ENCODE measurements around the gene MYOM3. TPM values are rescaled to one million over a fixed set of nuclear protein-coding genes. Genes with fewer than 3 reads are reported as not detected.

The MYOM3 gene
- total and polyA plus RNA-seq, 2 of the 13 experiments (the other 11 are each of a cell fraction or from before 2014, with no cell fraction given) = 5.8 to 15.3 TPM

- CTCF ChIA-PET (ENCODE audit: low intra/inter-chr PET ratio, low total read pairs) = no interaction called here
These were observed 91.5 kb downstream of the MYOM3 start for GRCh38 chr1:24020470-24020869.

DNA sequence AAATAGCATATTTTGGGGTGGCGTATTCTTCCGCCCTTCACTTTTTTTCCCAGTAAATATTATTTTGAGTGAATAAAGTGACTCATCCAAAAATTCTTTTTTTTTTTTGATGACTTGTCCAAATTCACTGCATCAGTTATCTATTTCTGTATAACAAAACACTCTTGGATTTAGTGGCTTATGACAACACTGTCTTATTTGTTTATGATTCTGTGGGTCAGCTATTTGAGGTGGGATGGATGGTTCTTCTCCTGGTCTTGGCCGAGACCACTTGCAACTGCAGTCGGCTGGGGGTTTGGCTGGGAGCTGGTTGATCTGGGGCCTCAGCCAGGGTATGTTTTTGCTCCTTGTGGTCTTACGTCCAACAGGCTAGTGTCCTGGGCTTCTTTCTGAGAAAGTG lies 91.9 kb downstream of the MYOM3 start:
- POLR2A ChIA-PET = interaction anchor here (1.5 to 4.1 kb wide), 7 partner anchors 9 to 220 kb away, joined by 5 to 63 read pairs (median 32); partner anchors contain the start of genes GALE, PNRC2 and SRSF10

More at GRCh38 chr1:24020470-24020869, 91.5 kb downstream of the MYOM3 start:
- 88% methylated on average over 3 of the region's 3 CpGs for WGBS (ENCODE audit: low lambda C conversion rate)
- H3K9ac ChIP-seq (ENCODE audit: insufficient read depth, low read depth, low read length) = peak overlapping the region; percentile 92
- H3K4me1 ChIP-seq (ENCODE audit: insufficient read depth, low read length) = peaks cover 98% of the 10 kb centered on the region
- FAIRE-seq = no peak
- peak overlapping the region; percentile 93 for H3K4me2 ChIP-seq (ENCODE audit: low read depth, low read length)
- in situ Hi-C loops (cut with HindIII; ENCODE audit: extremely low pct_ligation_motif_present, low pct_unique_long_range_greater_than_20kb) = loop anchor here (5.0 kb wide), 1 partner anchor 43 kb away; no protein-coding TSS in a partner anchor
- no peak for ATAC-seq
- no peaks in the 10 kb centered on the region for H3K9me3 ChIP-seq (ENCODE audit: low read length)
- H3K36me3 ChIP-seq (replicated peaks in 1 of 2; ENCODE audit: control insufficient read depth in 1 of 2, insufficient read depth in 2 of 2, low read length in 2 of 2) = 0 out of 5 replicates have a peak, but pooled peaks cover 0 to 3% of the 10 kb centered on the region in 2 experiments
- H4K20me1 ChIP-seq (ENCODE audit: insufficient read depth, low read length) = no peaks in the 10 kb centered on the region
- TF ChIP-seq ZNF33B (CRISPR knock-in tag; IDR thresholded peaks at IDR 0.05) (no peak), ZFY (CRISPR knock-in tag; IDR thresholded peaks at IDR 0.05) (peak; percentile 26; the same call in 1 of the 2 replicates), BRD4 (CRISPR knock-in tag; IDR thresholded peaks at IDR 0.05) (0 out of 2 replicates have a peak, but pooled peaks have one; percentile 39), ZNF775 (CRISPR knock-in tag; IDR thresholded peaks at IDR 0.05; ENCODE audit: borderline replicate concordance) (no peak), EED (CRISPR knock-in tag; IDR thresholded peaks at IDR 0.05) (no peak), ZNF263 (CRISPR knock-in tag; IDR thresholded peaks at IDR 0.05) (peak; percentile 59), IRF2 (CRISPR knock-in tag; IDR thresholded peaks at IDR 0.05) (0 out of 2 replicates have a peak, but pooled peaks have one; percentile 14)
- peaks cover 17% of the 10 kb centered on the region for H3K79me2 ChIP-seq (ENCODE audit: insufficient read depth, low read length)
- H3K27me3 ChIP-seq (ENCODE audit: control insufficient read depth in 1 of 2, insufficient read depth in 2 of 2, low read length in 2 of 2) = no peaks in the 10 kb centered on the region; a peak in 1 of 5 replicates
- POLR2A ChIA-PET = interaction anchor here (1.8 to 4.1 kb wide), 8 partner anchors 10 to 220 kb away, joined by 5 to 63 read pairs (median 27); partner anchors contain the start of genes GALE, MYOM3, PNRC2 and SRSF10
- no peak overlapping the region for H2AFZ ChIP-seq (ENCODE audit: low read length)
- no TSS peak for BruUV-seq (replicated peaks)
- intact Hi-C loops (cut with micrococcal nuclease; ENCODE audit: unreplicated experiment) = loop anchor here (2.0 kb wide), 2 partner anchors 18 to 40 kb away; partner anchors contain the start of gene SRSF10
- peak overlapping the region in 1 of 3 experiments; percentile 3; a peak in 2 of 6 replicates for H3K4me3 ChIP-seq (replicated peaks in 1 of 3; ENCODE audit: insufficient read depth in 1 of 3, low read depth in 2 of 3, low read length in 3 of 3)
- DNase-seq (ENCODE audit: low spot score) = no peak
- peak overlapping the region; percentile 98 for H3K27ac ChIP-seq (ENCODE audit: extremely low read length, insufficient read depth, low read length)

More for the DNA sequence above, 91.9 kb downstream of the MYOM3 start:
- Histone ChIP-seq H3K79me2 (ENCODE audit: insufficient read depth, low read length) (peaks cover 17% of the 10 kb centered on the region), H3K9ac (ENCODE audit: insufficient read depth, low read depth, low read length) (peak overlapping the region; percentile 92), H3K4me1 (ENCODE audit: insufficient read depth, low read length) (peaks cover 98% of the 10 kb centered on the region), H3K4me3 (replicated peaks in 1 of 3; ENCODE audit: insufficient read depth in 1 of 3, low read depth in 2 of 3, low read length in 3 of 3) (peak overlapping the region in 1 of 3 experiments; percentile 3; a peak in 1 of 6 replicates), H3K27ac (ENCODE audit: extremely low read length, insufficient read depth, low read length) (peak overlapping the region; percentile 98), H3K27me3 (ENCODE audit: control insufficient read depth in 1 of 2, insufficient read depth in 2 of 2, low read length in 2 of 2) (no peaks in the 10 kb centered on the region; a peak in 1 of 5 replicates), H3K36me3 (replicated peaks in 1 of 2; ENCODE audit: control insufficient read depth in 1 of 2, insufficient read depth in 2 of 2, low read length in 2 of 2) (no peaks in the 10 kb centered on the region), H3K4me2 (ENCODE audit: low read depth, low read length) (peak overlapping the region; percentile 93; the same call in 1 of the 2 replicates), H2AFZ (ENCODE audit: low read length) (no peak overlapping the region), H3K9me3 (ENCODE audit: low read length) (no peaks in the 10 kb centered on the region), H4K20me1 (ENCODE audit: insufficient read depth, low read length) (no peaks in the 10 kb centered on the region)
- CTCF ChIA-PET (ENCODE audit: low intra/inter-chr PET ratio, low total read pairs) = no interaction called here
- no TSS peak for BruUV-seq (replicated peaks)
- in situ Hi-C loops (cut with HindIII; ENCODE audit: extremely low pct_ligation_motif_present, low pct_unique_long_range_greater_than_20kb) (loop anchor here (5.0 kb wide), 1 partner anchor 43 kb away; no protein-coding TSS in a partner anchor), intact Hi-C loops (cut with micrococcal nuclease; ENCODE audit: unreplicated experiment) (loop anchor here (2.0 kb wide), 2 partner anchors 17 to 39 kb away; partner anchors contain the start of gene SRSF10)
- no peak for TF ChIP-seq ARID2 (CRISPR knock-in tag; IDR thresholded peaks at IDR 0.05; ENCODE audit: borderline replicate concordance)
- no peak for TF ChIP-seq TARDBP (CRISPR knock-in tag; IDR thresholded peaks at IDR 0.05)
- peak; percentile 64 for TF ChIP-seq MAFF (IDR thresholded peaks at IDR 0.05; ENCODE audit: low read depth, low read length)
- TF ChIP-seq KDM5A (IDR thresholded peaks at IDR 0.05; ENCODE audit: borderline replicate concordance, low read length) = no peak
- TF ChIP-seq ZNF597 (CRISPR knock-in tag; IDR thresholded peaks at IDR 0.05) = no peak
- peak; percentile 51 to 60; a peak in 3 of 4 replicates for TF ChIP-seq MAFK (conservative IDR thresholded peaks at IDR 0.05 in 1 of 2, IDR thresholded peaks at IDR 0.05 in 1 of 2; ENCODE audit: low read length in 2 of 2)
- TF ChIP-seq ZNF609 (CRISPR knock-in tag; IDR thresholded peaks at IDR 0.05; ENCODE audit: borderline replicate concordance) = no peak
- ATAC-seq (no peak), DNase-seq (ENCODE audit: low spot score) (no peak), FAIRE-seq (no peak)
- WGBS (ENCODE audit: low lambda C conversion rate) = 94% methylated on average over 5 of the region's 5 CpGs

Measured in HepG2 (cell line).